Caco-2 (cell line): ENCODE measurements around the gene GUSB. TPM values are rescaled to one million over a fixed set of nuclear protein-coding genes. Genes with fewer than 3 reads are reported as not detected.
"Not testable (repeated sequence)": the region's sequence is repeated elsewhere in the genome, so short reads cannot be mapped to it uniquely, and the experiment has no call there.

Experiments
- BruUV-seq: library from RNA; stranded (reverse); fragments of 400-500 nt; replicated peaks from 2 replicates; lab custom pipeline; 2021; lab: Mats Ljungman, UMichigan
- CTCF ChIA-PET: fragments of 300-600 bp; sonication (Branson Sonifier 250); formaldehyde crosslinking; loops from one replicate; lab custom pipeline; 2022; ENCODE audit warnings: antibody characterized with exemption; lab: Charles Lee
- POLR2A ChIA-PET: fragments of 300-600 bp; sonication (Branson Sonifier 250); formaldehyde crosslinking; loops from one replicate; lab custom pipeline; 2022; ENCODE audit warnings: antibody characterized with exemption; lab: Charles Lee
- DNase-seq, 2 experiments: peaks; one replicate each; pipeline versions ENCODE4 v3.0.0 to v3.0.0-alpha.2; 2020 to 2022
- H3K27me3 ChIP-seq: replicated peaks from 2 replicates; pipeline ENCODE4 v1.6.0; 2011; ENCODE audit warnings: low read length; ENCODE audit not compliant: control insufficient read depth, insufficient read depth
- H3K36me3 ChIP-seq: 2 replicates; pipeline ENCODE4 v1.5.1; 2011; ENCODE audit warnings: low read length; ENCODE audit not compliant: control insufficient read depth, insufficient read depth
- H3K4me1 ChIP-seq: fragments of 250-450 bp; sonication (Bioruptor Pico); 2 replicates; pipeline ENCODE4 v1.5.1; 2020; ENCODE audit warnings: mild to moderate bottlenecking
- H3K4me3 ChIP-seq: 2 replicates; pipeline ENCODE4 v1.5.1; 2011; ENCODE audit warnings: low read depth, mild to moderate bottlenecking, control low read depth, low read length
- H3K9me3 ChIP-seq: fragments of 250-450 bp; sonication (Bioruptor Pico); 2 replicates; pipeline ENCODE4 v1.5.1; 2020; ENCODE audit warnings: mild to moderate bottlenecking, moderate library complexity
- H3K27ac Mint-ChIP-seq: one replicate; pipeline ENCODE4 v1.8.0; 2022; ENCODE audit warnings: mixed read lengths; ENCODE audit not compliant: unreplicated experiment
- H3K27me3 Mint-ChIP-seq: one replicate; pipeline ENCODE4 v1.8.0; 2022; ENCODE audit warnings: mixed read lengths; ENCODE audit not compliant: insufficient read depth, unreplicated experiment
- H3K36me3 Mint-ChIP-seq: one replicate; pipeline ENCODE4 v1.8.0; 2022; ENCODE audit warnings: mild to moderate bottlenecking, mixed read lengths; ENCODE audit not compliant: insufficient read depth, unreplicated experiment
- H3K4me1 Mint-ChIP-seq: one replicate; pipeline ENCODE4 v1.8.0; 2022; ENCODE audit warnings: low read depth, mixed read lengths; ENCODE audit not compliant: unreplicated experiment
- H3K4me3 Mint-ChIP-seq: one replicate; pipeline ENCODE4 v1.8.0; 2022; ENCODE audit warnings: mild to moderate bottlenecking, moderate library complexity, mixed read lengths; ENCODE audit not compliant: unreplicated experiment
- H3K9me3 Mint-ChIP-seq: one replicate; pipeline ENCODE4 v1.8.0; 2022; ENCODE audit warnings: mixed read lengths; ENCODE audit not compliant: unreplicated experiment
- CTCF ChIP-seq, 2 experiments: fragments of 200-600 bp in 1 of 2; IDR thresholded peaks; 1 replicate in 1 of 2; 2 replicates in 1 of 2; pipeline versions ENCODE4 v1.5.1 to v1.8.0; 2011 to 2022; ENCODE audit warnings: antibody characterized with exemption in 1 of 2, control low read depth in 1 of 2, inconsistent platforms in 1 of 2, low read depth in 1 of 2, low read length in 1 of 2, mild to moderate bottlenecking in 1 of 2, moderate library complexity in 1 of 2; ENCODE audit not compliant: insufficient read depth in 1 of 2, severe bottlenecking in 1 of 2, unreplicated experiment in 1 of 2
- intact Hi-C: fragments of 100-400 bp; cut with micrococcal nuclease; formaldehyde crosslinking; loops from one replicate; pipeline ENCODE4 v1.10.0; 2022; ENCODE audit not compliant: unreplicated experiment
- total RNA-seq: library from RNA; stranded (reverse); gene quantifications from 2 replicates; pipeline ENCODE4 v1.2.3, GENCODE V29; 2022

GUSB gene
- total RNA-seq, 1 experiment from 2014 or later: 71.3 TPM

- Mint-ChIP-seq H3K27ac (no peak overlapping the region), H3K4me1 (no peaks in the 10 kb centered on the region), H3K9me3 (no peaks in the 10 kb centered on the region), H3K27me3 (no peaks in the 10 kb centered on the region), H3K4me3 (no peak overlapping the region), H3K36me3 (no peaks in the 10 kb centered on the region)
- intact Hi-C loops: loop anchor here (2.0 kb wide), 1 partner anchor 35 kb away; no protein-coding TSS in a partner anchor
- BruUV-seq: no TSS peak
- no peaks in the 10 kb centered on the region for H3K4me1 ChIP-seq
- DNase-seq: no peak
- no peaks in the 10 kb centered on the region for H3K36me3 ChIP-seq
- CTCF ChIA-PET: no interaction called here
- no peaks in the 10 kb centered on the region for H3K9me3 ChIP-seq
- TF ChIP-seq CTCF (IDR thresholded peaks at IDR 0.05; ENCODE audit: insufficient read depth in 1 of 2, low read depth in 1 of 2, low read length in 1 of 2, severe bottlenecking in 1 of 2, unreplicated experiment in 1 of 2): no peak
- POLR2A ChIA-PET: no interaction called here
- H3K27me3 ChIP-seq: no peaks in the 10 kb centered on the region
- H3K4me3 ChIP-seq: no peak overlapping the region
Observed at GRCh38 chr7:66015440-66016130, 33.6 kb upstream of the GUSB start.

GRCh38 chr7:66013938-66014337 lies 31.9 kb upstream of the GUSB start:
- Mint-ChIP-seq H3K36me3 (no peaks in the 10 kb centered on the region), H3K9me3 (no peaks in the 10 kb centered on the region), H3K27me3 (no peaks in the 10 kb centered on the region), H3K4me3 (no peak overlapping the region), H3K4me1 (peaks cover 4% of the 10 kb centered on the region), H3K27ac (no peak overlapping the region)
- DNase-seq: peak; percentile 67 to 76
- peak in 1 of 2 experiments; percentile 75 for TF ChIP-seq CTCF (IDR thresholded peaks at IDR 0.05; ENCODE audit: insufficient read depth in 1 of 2, low read depth in 1 of 2, low read length in 1 of 2, severe bottlenecking in 1 of 2, unreplicated experiment in 1 of 2)
- Histone ChIP-seq H3K27me3 (no peaks in the 10 kb centered on the region), H3K4me1 (peaks cover 4% of the 10 kb centered on the region), H3K9me3 (no peaks in the 10 kb centered on the region), H3K4me3 (no peak overlapping the region), H3K36me3 (no peaks in the 10 kb centered on the region)
- CTCF ChIA-PET: interaction anchor here (0.6 to 1.2 kb wide), 2 partner anchors 33 to 38 kb away, joined by 3 read pairs; no protein-coding TSS in a partner anchor
- BruUV-seq: no TSS peak
- POLR2A ChIA-PET: no interaction called here
- intact Hi-C loops: loop anchor here (2.0 to 5.0 kb wide), 2 partner anchors 33 to 292 kb away; no protein-coding TSS in a partner anchor

- H3K27me3 ChIP-seq: no peaks in the 10 kb centered on the region
- Mint-ChIP-seq H3K27me3 (no peaks in the 10 kb centered on the region), H3K9me3 (no peaks in the 10 kb centered on the region), H3K4me1 (peaks cover 24% of the 10 kb centered on the region), H3K36me3 (no peaks in the 10 kb centered on the region), H3K4me3 (no peak overlapping the region), H3K27ac (no peak overlapping the region)
- ChIA-PET POLR2A (no interaction called here), CTCF (no interaction called here)
- TF ChIP-seq CTCF (IDR thresholded peaks at IDR 0.05; ENCODE audit: insufficient read depth in 1 of 2, low read depth in 1 of 2, low read length in 1 of 2, severe bottlenecking in 1 of 2, unreplicated experiment in 1 of 2): no peak
- intact Hi-C loops: no loop called here
- H3K9me3 ChIP-seq: no peaks in the 10 kb centered on the region
- no peaks in the 10 kb centered on the region for H3K36me3 ChIP-seq
- peaks cover 32% of the 10 kb centered on the region for H3K4me1 ChIP-seq
- no peak for DNase-seq
- H3K4me3 ChIP-seq: no peak overlapping the region
- no TSS peak for BruUV-seq
Observed at GRCh38 chr7:66007232-66007631, 25.2 kb upstream of the GUSB start.

- H3K27ac Mint-ChIP-seq: peak overlapping the region; percentile 27
- H3K9me3 Mint-ChIP-seq, H3K4me3 Mint-ChIP-seq, BruUV-seq, H3K36me3 Mint-ChIP-seq, H3K36me3 ChIP-seq, H3K27me3 Mint-ChIP-seq, H3K27me3 ChIP-seq, H3K4me3 ChIP-seq, intact Hi-C loops, CTCF ChIA-PET, H3K9me3 ChIP-seq: not testable (repeated sequence)
- H3K4me1 ChIP-seq: peaks cover 32% of the 10 kb centered on the region
- peak; percentile 14 to 58 for DNase-seq
- POLR2A ChIA-PET: interaction anchor here (0.6 kb wide), 1 partner anchor 244 kb away, joined by 10 read pairs; no protein-coding TSS in a partner anchor
- H3K4me1 Mint-ChIP-seq: peaks cover 24% of the 10 kb centered on the region
Observed at GRCh38 chr7:66005115-66005671, 23.2 kb upstream of the GUSB start.
